NCI-H2227 (cell line): ENCODE results near the gene XPR1.

ENCODE experiments used
- DNase-seq: peaks from one replicate; lab custom pipeline; 2025; ENCODE audit not compliant: unreplicated experiment; lab: John Stamatoyannopoulos, UW

Gene XPR1

GRCh38 chr1:180909462-180909976, 277.7 kb downstream of the XPR1 start:
- no peak for DNase-seq

GRCh38 chr1:180911640-180912191, 279.9 kb downstream of the XPR1 start:
- DNase-seq = no peak

- peak; percentile 75 for DNase-seq
These were observed 280.5 kb downstream of the XPR1 start for GRCh38 chr1:180912211-180912800.

DNA sequence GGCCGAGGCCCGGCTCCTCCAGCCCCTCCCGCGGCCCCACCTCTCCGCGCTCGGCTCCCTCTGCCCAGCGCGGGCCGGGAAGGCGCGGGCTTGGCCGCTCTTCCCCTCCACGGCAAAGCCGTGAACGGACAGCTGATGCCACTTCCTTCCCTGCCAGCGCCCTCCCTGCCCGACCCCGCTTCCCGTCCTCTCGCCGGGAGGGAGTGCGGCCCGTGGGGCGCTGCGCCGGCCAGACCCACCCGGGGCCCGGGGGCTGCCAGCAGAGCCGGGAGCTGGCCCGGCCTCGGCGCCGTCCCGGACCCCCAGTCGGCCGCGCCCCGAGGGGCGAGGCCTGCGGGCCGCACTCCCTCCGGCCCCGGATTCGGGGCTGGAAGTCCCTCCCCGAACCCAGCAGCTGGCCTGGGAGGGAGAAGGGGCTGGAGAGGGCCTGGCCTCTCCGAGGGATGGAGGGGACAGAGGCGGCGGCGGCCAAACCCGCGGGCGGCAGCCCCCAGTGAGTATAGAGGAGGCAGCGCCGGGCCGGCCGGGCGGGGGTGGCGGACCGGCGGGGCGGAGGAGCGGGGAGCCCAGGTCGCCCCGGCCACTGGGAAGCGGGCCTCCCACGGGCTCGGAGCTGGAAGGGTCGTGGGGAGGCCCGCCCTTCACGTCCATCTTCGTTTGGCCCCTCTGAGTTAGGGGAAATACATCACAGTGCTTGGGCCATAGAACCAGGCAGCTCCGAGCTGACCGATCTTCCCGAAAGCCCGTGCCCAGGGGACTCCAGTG, 281.2 kb downstream of the XPR1 start, which contains the start of gene KIAA1614:
TSS of gene KIAA1614 (plus strand) at position 97 of the 765 bp plus-strand sequence. CDS start at position 444, 347 bp downstream.
- peak; percentile 75 for DNase-seq

DNA sequence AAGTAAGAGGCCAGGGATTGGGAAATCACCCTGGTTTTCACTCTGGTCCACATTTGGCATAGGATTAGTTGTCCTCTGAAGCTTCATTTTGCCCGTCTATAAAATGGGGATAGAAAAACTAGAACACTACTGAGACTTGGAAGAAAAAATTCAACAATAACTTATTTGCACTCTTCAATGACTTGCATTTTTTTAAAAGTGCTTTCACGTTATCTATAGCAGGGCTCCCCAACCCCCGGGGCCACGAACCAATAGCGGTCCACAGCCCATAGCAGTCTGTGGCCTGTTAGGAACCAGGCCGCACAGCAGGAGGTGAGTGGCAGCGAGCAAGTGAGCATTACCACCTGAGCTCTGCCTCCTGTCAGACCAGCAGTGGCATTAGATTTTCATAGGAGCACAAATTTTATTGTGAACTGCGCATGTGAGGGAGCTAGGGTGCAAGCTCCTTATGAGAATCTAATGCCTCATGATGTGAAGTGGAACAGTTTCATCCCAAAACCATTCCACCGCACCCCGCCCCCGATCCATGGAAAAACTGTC, 283.7 kb downstream of the XPR1 start:
- DNase-seq = no peak

- DNase-seq = no peak
These were observed 284.4 kb downstream of the XPR1 start for GRCh38 chr1:180916012-180916770.

DNA sequence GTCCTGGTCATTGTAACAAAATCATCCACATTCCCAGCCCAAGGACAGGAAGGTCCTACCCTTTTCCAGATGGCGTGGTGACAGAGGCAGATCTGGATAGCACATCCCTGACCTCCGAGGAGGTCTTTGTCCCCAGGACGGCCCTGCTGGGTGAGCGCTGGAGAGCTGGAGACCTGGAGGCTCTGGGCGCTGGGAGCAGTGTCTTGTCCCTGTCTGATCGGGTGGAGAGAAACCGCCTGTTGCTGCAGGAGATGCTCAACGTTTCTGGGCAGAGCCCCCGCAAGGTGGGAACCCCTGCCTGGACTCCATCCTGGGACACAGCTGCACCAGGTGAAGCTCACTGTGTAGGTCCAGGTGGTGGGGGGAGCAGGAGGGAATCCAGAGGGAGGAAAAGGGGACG, 284.9 kb downstream of the XPR1 start:
- no peak for DNase-seq

DNA sequence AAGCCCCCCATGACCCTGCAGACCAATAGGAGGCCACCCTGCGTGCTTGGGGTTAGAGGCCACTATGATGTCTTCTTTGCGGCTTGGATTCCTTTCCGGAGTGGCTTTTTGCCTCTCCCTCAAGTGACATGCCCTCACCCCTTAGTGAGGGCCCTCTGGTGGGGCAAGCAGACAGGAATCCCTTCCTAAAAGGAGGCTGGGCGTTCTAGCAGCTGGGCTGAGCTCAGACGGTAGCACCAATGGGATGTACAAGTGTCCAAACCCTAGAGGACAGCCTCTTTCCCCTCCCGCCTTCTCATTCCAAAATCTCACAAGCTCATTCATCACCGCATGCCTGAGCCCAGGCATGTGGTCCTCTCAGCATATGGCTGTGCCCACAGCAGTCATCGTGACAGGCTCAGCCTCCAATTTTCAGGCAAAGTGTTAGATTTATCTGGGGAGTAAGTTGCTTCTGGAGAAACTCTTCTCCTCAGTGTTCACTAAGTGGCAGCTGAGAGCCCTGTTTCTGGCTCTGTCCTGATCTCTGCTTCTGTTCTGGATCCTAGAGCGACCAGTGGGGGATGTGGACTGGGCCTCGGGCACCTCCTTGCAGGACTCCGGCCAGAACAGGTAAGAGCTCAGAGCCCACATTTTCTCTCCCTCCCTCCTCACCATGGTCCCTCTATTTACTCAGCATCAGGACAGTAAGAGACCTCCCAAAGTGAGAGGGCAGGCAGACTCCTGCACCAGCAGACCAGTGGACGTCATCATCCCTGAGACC, 285.7 kb downstream of the XPR1 start:
- no peak for DNase-seq

DNA sequence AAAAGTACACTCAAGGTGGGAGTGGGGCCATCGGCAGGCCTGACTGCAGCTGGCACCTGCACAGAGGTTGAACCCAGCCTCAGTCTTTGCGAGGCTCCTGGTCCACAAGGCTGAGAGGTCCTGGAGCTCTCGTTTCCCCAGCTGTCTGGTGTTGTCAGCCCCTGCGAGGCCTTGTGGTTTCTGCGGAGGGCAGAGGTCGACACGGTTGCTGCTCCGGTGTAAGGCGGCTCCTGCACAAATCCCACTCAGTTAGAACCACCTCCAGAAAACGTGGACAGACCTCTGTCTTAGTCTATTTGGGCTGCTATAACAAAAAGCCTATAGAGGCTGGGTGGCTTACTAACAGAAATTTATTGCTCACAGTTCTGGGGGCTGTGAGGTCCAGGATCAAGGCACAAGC, 286.7 kb downstream of the XPR1 start:
- no peak for DNase-seq

DNA sequence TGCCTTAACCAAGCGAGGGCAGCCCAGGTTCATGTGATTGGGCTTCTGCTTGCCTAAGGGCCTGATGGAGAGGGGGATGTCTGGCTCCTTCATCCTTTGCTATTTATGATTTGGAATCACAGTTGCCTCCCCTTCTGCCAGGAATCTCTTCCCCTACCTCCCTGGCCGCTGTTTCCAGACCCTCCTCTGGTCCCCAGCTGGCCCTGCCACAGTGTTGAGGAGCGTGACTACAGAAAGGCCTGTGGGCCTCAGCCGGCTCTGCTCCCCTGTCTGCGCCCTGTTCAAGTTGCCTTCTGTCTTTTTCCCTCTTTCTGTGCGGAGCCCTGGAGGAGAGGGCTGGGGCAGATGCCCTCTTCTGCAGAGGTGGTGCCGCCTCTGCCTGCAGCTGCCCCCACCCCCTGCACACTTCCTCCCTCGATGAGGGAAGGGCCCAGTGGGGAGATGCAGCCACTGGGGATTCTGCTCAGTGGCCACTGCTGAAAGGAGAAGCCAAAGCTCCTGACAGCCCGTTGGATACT, 287.4 kb downstream of the XPR1 start:
- DNase-seq = no peak

DNA sequence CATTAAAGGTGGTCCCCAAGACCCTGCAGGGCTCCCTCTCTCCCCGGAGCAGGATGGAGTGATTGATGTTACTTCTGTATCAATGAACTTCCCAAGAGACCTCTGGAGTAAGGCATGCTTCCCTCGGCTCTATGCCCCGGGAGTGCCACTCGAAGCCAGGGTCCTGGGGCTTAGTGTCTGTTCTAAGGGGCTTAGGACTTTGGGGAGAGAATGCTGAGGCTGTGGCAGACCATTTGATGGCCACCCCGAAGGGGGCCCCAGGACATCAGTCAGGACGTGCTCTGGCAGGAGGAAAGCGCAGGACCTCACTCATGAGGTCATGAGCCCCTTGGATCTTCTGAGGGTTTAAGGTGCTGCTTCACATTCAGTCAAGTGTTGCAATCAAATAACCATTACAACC, 288.4 kb downstream of the XPR1 start:
- no peak for DNase-seq

DNA sequence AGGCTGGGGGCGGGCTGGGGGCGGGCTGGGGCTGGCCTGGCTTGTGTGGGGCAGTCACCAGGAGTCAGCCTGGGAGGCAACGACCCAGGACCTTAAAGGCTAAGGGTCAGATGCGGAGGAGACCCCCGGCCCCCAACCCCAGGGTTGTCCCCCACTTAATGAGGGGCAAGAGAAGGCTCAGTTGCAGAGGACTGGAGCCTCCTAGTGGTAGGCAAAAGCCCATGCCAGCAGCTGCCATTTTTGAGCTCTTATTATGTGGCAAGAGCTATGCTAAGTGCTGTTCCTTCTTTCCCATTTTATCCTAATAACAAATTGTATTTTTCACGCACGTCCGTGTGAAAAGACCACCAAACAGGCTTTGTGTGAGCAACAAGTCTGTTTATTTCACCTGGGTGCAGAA, 288.9 kb downstream of the XPR1 start:
- DNase-seq = no peak

DNA sequence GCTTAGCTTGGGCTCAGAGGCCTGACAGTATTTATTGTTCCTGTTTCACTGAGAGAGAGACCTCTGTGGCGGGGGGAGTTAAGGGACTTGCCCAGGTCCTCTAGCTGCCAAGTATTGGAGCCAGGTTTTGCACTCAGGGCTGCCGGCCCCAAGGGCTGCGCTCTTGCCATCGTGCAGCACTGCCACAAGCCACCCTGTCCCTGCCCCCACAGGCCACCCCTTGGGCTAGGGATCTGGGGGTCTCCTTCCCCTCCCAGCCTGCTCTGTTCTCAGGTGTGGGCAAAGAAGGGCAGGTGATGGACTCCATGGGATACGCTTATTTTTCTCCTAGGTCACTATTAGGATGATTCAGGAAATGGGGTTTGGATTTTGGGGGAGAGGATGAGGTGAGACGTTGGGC, 289.6 kb downstream of the XPR1 start:
- DNase-seq = no peak

GRCh38 chr1:180921891-180922630, 290.2 kb downstream of the XPR1 start:
- DNase-seq = no peak

DNA sequence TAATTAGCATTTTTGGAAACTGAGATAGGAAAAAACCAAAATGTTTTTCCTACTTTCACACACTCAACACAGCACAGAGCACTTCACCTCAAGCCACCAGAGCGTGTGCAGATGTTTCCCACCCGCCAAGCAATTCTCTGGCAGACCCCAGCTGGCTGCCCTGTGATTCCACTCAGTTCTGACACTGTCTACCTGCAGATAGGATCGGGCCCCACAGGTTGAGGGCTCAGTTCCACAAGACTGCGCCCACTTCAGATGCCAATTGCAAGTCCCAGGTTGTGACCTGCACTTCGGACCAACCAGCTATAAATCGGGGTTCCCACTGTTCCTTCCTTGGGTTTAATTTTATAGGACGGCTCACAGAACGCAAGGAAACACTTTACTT, 290.8 kb downstream of the XPR1 start:
- DNase-seq = no peak

GRCh38 chr1:180923021-180923841, 291.4 kb downstream of the XPR1 start:
- DNase-seq = no peak

GRCh38 chr1:180923887-180924286, 292.1 kb downstream of the XPR1 start:
- no peak for DNase-seq

DNA sequence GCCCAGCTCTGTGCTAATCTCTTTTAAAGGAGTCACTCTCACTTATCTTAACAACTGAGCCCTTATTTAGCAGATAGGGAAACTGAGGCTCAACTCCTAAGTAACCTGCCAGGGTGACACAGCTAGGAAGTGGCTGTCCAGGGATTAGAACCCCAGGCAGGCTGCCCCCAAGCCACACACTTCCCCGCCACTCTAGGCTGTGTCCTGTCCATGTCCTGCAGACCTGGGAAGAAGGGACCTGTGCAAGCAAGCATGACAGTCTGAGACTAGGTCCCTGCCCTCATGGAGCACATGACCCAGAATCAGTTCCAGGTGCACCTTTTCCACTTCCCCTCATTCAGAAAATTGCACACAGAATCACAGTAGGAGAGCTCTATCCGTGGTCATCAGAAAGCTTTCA, 293.1 kb downstream of the XPR1 start:
- no peak for DNase-seq
